ENCODE measurements around the gene ZKSCAN1.

GRCh38 chr7:99997545-99998137, 17.8 kb upstream of the ZKSCAN1 start:
- TF ChIP-seq POLR2A (IDR thresholded peaks at IDR 0.05; ENCODE audit: borderline replicate concordance, extremely low read depth, insufficient read depth, insufficient read length) (no peak), REST (IDR thresholded peaks at IDR 0.05; ENCODE audit: low read depth) (no peak), POLR2AphosphoS5 (IDR thresholded peaks at IDR 0.05; ENCODE audit: low read depth, low read length) (no peak), EZH2 (IDR thresholded peaks at IDR 0.05) (no peak), TCF7L2 (IDR thresholded peaks at IDR 0.05; ENCODE audit: borderline replicate concordance, extremely low read depth, insufficient read depth, insufficient read length) (no peak), EZH2phosphoT487 (IDR thresholded peaks at IDR 0.05; ENCODE audit: borderline replicate concordance) (no peak), CTCF (IDR thresholded peaks at IDR 0.05 in 2 of 3, conservative IDR thresholded peaks at IDR 0.05 in 1 of 3; ENCODE audit: borderline replicate concordance in 1 of 3, insufficient read depth in 1 of 3, low read depth in 2 of 3, low read length in 2 of 3) (no peak), MAX (IDR thresholded peaks at IDR 0.05) (no peak), EGR1 (IDR thresholded peaks at IDR 0.05; ENCODE audit: low read depth) (no peak), ATF3 (IDR thresholded peaks at IDR 0.05) (no peak), ELF1 (IDR thresholded peaks at IDR 0.05; ENCODE audit: borderline replicate concordance, low read depth) (no peak), FOSL1 (IDR thresholded peaks at IDR 0.05; ENCODE audit: low read depth) (no peak), SIN3A (IDR thresholded peaks at IDR 0.05; ENCODE audit: low read depth) (no peak)
